Stimulated activated CD4-positive, alpha-beta T cell treated with anti-CD3 and anti-CD28 coated beads, TNF-alpha, amount 100 ng/mL, for 48 hours (primary cell): ENCODE measurements around the gene SULT2B1.
"Not testable (repeated sequence)": the region's sequence is repeated elsewhere in the genome, so short reads cannot be mapped to it uniquely, and the experiment has no call there.

Experiments
- DNase-seq, 3 donors: peaks; one replicate each; pipeline ENCODE4 v3.0.0-alpha.2; 2020; ENCODE audit warnings: low read depth in 3 of 3

Gene SULT2B1

DNA sequence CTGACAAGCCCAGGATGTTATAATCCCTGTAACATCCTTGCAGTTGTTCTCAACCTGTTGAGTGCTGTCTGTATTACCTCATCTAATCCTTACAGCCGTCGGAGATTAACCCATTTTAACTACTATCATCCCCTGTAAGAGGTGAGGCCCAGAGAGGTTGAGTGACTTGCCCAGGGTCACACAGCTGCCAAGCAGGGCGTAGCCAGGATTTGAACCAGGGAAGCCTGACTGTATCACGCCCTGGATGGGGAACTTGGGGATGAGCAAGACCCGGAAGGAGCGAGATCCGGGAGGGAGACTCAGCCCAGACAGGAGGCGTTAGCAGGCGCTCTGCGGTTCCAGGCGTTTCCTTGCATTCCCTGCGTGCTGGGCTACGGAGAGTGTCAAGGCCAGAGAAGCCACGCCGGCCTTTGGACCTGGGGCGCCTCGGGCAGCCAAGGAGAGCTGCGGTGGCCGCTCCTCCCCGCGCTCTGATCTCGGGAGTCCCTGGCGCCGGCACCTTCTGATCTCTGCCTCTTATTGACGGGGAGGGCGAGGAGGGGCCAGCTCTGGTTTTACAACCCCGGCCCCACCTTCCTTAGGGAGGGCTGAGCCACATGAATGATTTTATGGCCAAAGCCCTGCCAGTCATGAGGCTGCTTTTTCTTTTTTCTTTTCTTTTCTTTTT, 6.2 kb downstream of the SULT2B1 start:
- no peak for DNase-seq

DNA sequence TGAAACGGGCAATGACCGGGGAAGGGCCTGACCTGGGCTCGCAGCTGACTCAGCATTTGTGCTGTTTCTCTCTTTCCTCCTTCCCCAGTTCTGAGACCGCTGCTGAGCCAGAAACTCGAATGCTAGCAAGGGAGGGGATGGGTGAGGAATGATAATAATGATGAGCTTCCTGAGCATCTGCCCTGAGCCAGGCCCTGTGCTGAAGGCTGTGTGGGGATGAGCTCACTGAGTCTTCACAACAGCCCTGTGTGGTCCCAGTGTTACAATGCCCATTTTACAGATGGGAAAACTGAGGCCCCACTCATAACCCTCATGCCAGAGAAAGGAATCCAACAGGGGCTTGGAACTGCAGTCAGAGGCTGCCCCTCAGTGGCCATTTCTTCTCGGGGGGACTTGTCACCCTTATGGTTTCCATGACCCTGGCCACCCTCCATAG, 8.1 kb downstream of the SULT2B1 start:
- DNase-seq: no peak

DNA sequence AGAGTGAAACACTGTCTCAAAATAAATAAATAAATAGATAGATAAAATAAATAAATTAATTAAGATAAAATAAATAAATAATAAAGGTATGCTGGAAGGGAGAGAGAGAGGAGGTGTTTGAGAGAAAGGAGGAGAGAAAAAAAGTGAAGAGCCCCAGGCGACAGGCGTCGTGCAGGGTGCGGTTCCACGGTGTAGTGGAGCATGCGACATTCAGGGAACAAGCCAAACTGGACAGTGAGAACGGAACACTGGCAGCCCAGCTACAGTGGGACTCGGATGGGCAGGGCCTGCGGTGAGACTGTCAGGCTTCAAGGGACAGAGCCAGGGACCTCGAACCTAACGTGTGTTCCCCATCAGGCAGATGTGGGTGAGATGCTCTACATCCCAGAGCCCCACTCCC, 9.4 kb downstream of the SULT2B1 start:
- DNase-seq: no peak

DNA sequence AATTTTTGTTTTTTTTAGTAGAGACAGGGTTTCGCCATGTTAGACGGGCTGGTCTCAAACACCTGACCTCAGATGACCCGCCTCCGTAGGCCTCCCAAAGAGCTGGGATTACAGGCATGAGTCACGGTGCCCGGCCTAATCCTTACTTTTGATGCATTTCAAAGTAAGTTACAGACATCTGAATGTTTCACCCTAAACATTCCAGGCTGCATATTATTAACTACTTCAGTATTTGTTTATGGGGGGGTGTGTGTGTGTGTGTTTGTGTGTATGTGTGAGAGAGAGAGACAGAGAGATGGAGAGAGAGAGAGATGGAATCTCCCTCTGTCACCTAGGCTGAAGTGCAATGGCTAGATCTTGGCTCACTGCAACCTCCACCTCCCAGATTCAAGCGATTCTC, 13.1 kb downstream of the SULT2B1 start:
- no peak for DNase-seq

DNA sequence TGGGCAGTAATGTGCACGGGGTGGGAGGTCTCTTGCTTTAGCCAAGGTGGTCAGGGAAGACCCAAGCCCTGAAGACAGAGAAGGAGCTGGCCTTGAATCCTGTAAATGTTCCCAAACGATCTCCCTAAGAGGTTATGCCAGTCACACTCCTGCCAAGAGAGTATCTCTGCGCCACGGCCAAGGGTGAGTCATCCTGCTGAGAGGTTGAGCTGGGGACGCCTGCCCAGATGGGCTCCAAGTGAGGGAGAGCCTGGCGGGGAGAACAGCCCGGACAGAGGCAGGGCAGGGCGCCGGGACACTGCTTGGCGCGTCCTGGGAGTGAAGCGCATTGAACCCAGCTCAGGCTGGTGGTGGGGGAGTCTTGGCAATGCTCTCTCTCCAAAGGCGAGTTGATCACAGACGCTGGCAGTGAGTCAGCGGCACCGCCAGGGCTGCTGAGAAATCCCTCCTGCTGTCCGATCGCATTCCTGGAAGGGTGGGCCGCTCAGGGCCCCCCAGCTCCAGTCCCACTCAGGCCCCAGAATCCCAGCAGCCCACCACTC, 16.4 kb downstream of the SULT2B1 start:
- no peak for DNase-seq

DNA sequence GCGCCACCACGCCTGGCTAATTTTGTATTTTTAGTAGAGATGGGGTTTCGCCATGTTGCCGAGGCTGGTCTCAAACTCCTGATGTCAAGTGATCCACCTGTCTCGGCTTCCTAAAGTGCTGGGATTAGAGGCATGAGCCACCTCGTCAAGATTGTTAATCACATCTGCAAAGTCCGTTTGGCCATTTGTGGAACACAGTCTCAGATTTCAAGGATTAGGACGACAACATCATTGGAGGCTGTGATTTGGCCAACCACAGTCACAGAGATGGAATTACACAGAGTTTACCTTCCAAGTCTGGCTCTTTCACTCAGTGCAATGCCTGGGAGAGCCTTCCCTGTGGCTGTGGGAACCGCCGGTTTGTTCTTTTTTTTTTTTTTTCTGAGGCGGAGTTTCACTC, 17.8 kb downstream of the SULT2B1 start:
- no peak for DNase-seq

DNA sequence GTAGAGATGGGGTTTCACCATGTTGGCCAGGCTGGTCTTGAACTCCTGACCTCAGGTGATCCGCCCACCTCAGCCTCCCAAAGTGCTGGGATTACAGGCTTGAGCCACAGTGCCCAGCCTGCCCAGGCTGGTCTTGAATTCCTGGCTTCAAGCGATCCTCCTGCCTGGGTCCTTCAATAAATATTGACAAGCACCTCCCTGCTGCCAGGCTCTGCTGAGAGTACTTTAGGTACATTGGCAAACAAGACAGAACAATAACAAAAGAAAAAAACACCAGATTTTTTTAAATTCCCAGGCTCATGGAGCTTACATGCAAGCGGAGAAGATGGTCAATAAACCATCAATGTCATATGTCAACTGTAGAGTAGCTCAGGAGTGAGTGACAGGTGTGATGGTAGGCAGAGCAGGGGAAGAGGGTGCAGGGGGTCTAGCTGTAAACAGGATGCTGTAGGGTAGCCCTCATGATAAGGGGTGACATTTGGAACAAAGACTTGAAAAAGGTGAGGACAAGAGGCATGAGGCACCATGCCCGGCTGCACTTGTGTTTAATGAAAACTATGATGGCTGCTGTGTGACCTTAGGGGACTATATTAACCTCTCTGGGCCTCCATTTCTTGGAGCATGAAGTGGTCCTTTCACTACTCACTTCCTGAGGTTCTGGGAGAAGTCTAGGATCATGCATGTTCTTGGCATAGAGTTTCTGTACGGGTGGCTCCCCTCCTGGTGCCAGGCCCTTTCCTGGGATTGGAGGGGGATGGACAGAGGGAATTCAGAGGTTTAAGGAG, 19.6 kb downstream of the SULT2B1 start:
- DNase-seq: no peak

DNA sequence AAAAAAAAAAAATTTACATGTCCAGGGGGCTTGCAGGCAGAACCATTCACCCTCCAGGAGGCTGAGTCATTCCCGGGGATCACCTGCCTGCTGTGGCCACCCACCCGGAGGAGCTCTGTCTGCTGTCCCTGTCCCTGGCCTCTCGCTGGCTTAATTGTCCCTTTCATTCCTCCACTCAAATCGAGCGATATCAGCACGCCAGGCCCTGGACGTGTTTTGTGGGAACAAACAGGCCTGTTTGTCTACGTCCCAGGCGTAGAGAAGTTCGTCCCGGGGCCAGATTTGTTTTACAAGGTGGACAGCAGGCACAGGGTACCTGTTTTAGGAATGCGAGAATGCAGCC, 21.2 kb downstream of the SULT2B1 start:
- no peak for DNase-seq

DNA sequence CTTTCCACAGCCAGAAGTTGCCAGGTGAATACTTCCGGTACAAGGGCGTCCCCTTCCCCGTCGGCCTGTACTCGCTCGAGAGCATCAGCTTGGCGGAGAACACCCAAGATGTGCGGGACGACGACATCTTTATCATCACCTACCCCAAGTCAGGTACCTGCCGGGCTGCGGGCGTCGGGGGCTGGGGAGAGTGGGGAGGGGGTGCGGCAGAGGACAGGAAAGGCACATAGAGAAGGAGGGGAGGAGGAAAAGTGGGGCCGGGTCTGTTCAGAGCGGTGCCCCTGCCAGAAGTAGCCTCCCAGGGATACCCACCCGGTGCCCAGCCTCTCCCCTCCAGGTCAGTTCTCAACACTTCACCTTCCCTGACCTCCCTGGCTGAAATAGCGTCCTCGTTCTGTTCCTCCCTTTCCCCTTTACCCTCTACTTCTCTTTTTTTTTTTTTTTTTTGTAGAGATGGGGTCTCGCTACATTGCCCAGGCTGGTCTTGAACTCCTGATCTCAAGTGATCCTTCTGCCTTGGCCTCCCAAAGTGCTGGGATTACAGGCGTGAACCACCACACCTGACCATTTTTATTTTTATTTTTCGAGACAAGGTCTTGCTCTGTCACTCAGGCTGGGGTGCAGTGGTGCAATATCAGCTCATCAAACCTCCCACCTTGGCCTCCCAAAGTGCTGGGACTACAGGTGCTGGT, 24.1 kb downstream of the SULT2B1 start:
- DNase-seq: no peak

DNA sequence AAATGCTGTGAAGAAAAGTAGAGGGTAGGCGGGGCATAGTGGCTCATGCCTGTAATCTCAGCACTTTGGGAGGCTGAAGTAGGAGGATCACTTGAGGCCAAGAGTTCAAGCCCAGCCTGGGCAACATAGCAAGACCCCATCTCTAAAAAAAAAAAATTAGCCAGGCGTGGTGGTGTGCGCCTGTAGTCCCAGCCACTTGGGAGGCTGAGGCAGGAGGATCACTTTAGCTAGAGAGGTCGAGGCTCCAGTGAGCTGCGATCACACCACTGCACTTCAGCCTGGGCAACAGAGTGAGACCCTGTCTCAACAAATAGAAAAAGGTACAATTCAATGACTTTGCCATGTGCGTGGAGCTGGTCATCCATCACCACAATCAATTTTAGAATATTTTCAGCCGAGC, 25.9 kb downstream of the SULT2B1 start:
- not testable (repeated sequence) for DNase-seq

DNA sequence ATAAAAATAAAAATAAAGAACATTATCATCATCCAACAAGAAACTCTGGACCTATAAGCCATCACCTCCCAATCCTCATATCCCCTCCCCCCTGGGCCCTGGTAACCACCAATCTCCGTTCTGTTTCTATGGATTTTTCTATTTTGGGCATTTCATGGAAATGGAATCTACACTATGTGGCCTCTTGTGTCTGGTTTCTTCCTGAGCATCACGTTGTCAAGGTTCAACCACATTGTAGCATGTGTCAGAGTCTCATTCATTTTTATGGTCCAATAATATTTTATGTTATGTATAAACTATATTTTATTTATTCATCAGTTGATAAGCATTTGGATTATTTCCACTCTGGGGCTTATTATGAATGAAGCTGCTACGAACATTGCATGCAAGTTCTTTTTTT, 26.9 kb downstream of the SULT2B1 start:
- DNase-seq: no peak

DNA sequence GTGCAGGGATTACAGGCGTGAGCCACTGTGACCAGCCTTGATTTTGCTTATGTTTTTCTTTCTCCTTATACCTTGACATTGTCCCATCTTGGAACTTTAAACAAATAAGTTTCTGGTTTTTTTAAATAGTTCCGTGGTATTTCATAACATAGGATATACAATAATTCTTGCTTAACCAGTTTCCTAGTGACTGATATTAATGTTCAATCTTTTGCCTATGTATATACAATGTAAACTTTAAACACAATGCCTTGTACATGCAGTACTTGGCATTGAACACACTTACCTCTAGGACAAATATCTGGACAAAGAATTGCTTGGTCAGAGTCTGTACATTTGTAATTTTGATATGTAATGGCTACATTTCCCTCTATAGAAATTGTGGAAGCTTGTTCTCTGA, 30.2 kb downstream of the SULT2B1 start:
- DNase-seq: no peak

DNA sequence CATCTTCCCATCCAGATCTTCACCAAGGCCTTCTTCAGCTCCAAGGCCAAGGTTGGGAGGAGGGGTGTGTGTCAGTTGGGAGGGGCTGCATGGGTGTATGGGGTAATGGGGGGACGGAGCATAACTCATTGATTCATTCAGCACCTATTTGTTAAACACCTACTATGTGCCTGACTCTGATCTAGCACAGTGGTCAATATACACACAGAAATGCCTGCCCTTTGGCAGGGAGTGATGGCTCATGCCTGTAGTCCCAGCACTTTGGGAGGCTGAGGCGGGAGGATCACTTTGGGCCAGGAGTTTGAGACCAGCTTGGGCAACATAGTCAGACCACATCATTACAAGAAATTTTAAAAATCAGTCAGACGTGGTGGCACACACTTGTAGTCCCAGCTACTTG, 35.4 kb downstream of the SULT2B1 start:
- DNase-seq: no peak

DNA sequence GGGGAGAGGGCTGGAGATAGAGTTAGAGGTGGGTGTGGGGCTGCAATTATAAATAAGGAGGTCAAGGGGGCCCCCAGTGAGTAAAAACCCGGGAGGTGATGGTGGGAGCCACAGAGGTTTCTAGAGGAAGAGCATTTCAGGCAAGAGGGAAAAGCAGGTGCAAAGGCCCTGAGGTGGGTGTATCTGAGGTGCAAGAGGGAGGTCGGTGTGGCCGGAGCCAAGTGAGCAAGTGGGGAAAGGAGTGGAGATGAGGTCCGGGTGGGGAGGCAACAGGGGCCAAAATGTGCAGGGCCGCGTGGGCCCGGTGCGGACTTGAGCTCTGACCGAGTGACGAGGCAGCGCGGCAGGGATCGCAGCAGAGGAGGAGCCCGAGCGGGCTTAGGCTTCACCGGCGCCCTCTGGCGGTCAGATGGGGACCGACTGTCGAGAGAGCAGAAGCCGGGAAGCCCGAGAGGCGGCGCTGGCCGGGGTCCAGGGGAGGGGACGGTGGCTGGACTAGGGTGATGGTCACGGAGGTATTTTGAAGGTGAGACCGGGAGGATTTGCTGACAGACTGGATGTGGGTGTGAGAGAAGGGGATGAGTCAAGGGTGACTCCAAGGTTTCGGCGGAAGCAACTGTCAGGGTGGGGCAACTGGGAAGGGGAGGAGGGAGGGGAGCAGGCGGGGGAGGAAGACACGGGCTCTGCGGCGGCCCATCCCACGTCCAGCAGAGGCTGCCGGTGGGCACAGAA, 36.9 kb downstream of the SULT2B1 start:
- DNase-seq: peak; percentile 77 to 84 (median 82)

DNA sequence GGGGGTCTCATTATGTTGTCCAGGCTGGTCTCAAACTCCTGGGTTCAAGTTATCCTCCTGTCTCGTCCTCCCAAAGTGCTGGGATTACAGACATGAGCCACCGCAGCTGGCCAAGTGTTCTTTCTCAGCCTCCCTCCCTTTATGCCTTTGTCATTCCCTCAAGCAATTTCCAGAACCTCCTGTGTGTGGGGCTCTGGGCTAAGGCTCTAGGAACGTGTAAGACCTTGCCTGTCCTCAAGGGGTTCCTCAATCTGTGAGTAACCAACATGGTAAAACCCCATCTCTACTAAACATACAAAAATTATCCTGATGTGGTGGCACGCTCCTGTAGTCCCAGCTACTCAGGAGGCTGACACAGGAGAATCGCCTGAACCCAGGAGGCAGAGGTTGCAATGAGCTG, 39.0 kb downstream of the SULT2B1 start:
- no peak for DNase-seq

DNA sequence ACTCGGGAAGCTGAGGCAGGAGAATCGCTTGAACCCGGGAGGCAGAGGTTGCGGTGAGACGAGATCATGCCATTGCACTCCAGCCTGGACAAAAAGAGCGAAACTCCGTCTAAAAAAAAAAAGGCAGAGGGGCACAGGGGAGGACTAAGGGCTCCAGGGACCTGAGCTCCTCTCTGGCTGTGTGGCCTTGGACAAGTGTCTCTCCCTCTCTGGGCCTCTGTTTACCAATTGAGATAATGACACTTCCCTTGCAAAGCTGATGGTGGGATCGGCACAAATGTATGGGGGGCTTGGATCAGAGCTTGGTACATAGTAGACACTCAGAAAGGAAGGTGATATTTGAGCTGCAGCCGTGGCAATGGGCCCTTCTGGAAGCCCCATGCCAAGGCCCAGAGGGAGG, 43.2 kb downstream of the SULT2B1 start:
- DNase-seq: no peak

DNA sequence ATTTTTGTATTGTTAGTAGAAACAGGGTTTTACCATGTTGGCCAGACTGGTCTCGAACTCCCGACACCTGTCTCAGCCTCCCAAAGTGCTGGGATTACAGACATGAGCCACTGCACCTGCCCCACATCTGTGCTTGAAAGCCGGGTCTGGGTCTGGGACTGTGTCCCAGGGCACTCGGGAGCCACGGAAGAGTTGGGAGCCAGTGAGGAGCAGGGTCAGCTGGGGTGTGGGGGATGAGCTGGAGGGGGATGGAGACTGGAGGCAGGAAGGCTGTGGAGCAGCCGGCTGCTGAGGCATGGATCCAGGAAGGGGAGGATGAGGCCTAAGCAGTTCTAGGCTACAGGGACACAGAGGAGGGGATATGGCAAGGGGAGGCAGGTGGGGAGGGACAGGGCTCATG, 43.9 kb downstream of the SULT2B1 start:
- no peak for DNase-seq

DNA sequence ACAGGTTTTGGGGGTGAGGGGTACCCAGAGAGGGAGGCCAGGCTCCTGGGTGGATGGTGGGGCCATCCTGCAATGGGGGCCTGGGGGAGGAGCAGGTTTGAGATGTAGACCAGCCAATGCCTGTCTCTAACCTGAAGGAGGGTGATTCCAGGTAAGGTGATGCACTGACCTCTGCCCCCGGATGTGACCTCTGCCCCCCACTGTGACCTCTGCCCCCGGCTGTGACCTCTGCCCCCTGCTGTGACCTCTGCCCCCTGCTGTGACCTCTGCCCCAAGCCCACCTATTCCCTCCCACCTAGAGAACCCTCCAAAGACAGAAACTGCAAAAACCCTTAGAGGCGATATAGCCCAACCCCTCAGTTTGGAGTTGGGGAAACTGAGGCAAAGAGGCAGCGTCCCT, 44.3 kb downstream of the SULT2B1 start:
- no peak for DNase-seq

DNA sequence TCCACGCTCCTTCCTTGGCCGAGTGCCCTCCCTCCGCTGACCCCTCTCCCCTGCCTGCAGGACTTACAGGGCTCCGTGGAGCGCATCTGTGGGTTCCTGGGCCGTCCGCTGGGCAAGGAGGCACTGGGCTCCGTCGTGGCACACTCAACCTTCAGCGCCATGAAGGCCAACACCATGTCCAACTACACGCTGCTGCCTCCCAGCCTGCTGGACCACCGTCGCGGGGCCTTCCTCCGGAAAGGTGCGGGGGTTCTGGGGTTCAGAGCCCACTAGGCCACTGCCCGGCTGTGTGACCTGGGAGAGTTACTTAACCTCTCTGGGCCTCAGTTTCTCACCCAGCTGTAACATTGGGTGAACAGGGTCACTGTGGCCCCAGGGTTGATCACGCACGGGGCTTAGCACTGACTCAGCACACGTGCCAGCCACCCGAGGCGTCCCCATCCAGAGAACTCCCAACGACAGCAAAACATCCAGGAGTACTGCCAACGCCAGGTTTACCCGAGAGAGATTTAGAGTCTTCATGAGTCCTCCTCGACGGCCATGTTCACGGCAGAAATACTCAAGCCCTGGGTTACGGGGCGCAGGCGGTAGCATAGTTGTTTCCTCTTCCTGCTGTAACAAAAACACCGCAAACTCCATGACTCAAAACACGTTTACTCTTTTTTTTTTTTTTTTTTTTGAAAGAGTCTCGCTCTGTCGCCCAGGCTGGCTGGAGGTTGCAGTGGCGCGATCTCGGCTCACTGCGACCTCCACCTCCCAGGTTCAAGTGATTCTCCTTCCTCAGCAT, 44.9 kb downstream of the SULT2B1 start:
- DNase-seq: no peak

DNA sequence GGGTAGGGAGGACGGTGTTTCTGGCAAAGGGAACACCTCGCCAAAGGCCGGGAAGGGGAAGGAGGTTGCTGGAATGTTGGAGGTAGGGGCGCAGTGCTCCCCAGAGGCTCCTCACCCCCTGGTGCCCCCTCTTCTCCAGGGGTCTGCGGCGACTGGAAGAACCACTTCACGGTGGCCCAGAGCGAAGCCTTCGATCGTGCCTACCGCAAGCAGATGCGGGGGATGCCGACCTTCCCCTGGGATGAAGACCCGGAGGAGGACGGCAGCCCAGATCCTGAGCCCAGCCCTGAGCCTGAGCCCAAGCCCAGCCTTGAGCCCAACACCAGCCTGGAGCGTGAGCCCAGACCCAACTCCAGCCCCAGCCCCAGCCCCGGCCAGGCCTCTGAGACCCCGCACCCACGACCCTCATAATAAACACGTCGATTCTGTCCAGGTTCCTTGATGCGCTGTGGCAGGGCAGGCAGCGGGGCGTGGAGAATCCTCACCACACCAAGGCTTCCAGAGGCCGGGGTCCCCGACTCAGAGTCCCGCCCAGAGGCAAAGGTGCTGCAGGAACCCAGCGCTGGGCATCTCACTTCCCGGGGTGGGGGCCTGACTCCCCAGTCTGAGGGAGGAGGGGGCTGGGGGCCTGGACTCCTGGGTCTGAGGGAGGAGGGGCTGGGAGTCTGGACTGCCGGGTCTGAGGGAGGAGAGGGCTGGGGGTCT, 47.2 kb downstream of the SULT2B1 start:
- no peak for DNase-seq
